ENCODE data around the gene ITIH6. TPM values are rescaled to one million over a fixed set of nuclear protein-coding genes. Genes with fewer than 3 reads are reported as not detected.

The ITIH6 gene
- total RNA-seq, 1 experiment from 2014 or later = not detected

DNA sequence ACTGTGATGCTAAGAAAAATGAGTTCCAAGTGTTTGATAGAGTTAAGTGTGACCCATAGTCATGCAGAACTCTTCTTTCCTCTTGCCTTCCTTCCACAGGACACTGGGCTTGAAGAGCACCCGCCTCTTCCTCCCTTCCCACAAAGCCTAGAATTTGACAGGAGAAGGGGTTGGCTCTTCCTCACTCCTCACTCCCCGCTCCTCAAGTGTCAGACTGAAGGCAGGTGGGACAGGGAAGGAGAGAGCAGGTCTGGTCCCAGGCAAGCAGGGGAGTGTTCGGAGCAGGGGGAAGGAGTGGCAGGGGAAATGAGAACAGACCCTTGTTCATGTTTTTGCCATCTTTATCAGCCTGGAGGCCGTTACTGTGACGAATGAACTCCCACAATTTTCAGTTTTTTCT, 20.2 kb upstream of the ITIH6 start:
- Mint-ChIP-seq H3K36me3 (ENCODE audit: insufficient read depth, unreplicated experiment) (peaks cover 13% of the 10 kb centered on the region), H3K4me1 (ENCODE audit: insufficient read depth, unreplicated experiment) (no peaks in the 10 kb centered on the region), H3K9me3 (ENCODE audit: unreplicated experiment) (no peaks in the 10 kb centered on the region), H3K4me3 (ENCODE audit: unreplicated experiment) (no peak overlapping the region), H3K27me3 (ENCODE audit: insufficient read depth, unreplicated experiment) (peaks cover 17% of the 10 kb centered on the region), H3K27ac (ENCODE audit: low read depth, unreplicated experiment) (no peak overlapping the region)
- BruUV-seq (replicated peaks) = no TSS peak
- ChIA-PET POLR2A (interaction anchor here (0.7 kb wide), 1 partner anchor 23 kb away, joined by 3 read pairs; no protein-coding TSS in a partner anchor), CTCF (no interaction called here)
- DNase-seq (ENCODE audit: unreplicated experiment) = no peak
- intact Hi-C loops (cut with micrococcal nuclease) = no loop called here
- TF ChIP-seq, protein P1, sequence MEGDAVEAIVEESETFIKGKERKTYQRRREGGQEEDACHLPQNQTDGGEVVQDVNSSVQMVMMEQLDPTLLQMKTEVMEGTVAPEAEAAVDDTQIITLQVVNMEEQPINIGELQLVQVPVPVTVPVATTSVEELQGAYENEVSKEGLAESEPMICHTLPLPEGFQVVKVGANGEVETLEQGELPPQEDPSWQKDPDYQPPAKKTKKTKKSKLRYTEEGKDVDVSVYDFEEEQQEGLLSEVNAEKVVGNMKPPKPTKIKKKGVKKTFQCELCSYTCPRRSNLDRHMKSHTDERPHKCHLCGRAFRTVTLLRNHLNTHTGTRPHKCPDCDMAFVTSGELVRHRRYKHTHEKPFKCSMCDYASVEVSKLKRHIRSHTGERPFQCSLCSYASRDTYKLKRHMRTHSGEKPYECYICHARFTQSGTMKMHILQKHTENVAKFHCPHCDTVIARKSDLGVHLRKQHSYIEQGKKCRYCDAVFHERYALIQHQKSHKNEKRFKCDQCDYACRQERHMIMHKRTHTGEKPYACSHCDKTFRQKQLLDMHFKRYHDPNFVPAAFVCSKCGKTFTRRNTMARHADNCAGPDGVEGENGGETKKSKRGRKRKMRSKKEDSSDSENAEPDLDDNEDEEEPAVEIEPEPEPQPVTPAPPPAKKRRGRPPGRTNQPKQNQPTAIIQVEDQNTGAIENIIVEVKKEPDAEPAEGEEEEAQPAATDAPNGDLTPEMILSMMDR (IDR thresholded peaks at IDR 0.05; ENCODE audit: unreplicated experiment) = no peak

DNA sequence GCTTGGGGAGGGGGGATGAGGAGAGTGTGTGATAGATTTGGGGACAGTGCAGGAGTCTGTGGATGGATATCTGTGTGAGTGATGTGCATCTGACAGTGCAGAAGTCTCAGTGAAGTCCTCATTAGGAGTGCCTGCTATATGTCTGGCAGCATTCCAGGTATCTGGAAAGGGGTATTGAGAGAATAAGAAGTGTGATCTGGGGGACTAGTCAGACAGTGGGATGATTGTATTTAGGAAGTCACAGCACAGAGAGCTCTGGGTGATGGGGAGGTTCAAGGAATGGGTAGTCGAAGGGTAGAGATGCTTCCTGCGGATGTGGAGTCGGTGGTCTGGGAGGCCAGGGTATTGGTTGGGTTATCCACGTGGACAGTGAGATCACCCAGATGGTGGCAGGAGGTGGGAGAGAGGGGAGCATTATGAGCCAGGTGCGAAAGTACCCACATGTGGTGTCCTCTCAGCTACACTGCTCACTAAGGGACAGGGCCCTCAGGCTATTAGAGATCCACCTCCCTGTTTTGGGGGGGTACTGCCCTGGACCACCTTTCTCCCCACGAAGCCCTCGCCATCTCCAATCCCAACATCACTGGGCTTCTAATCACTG, 19.3 kb upstream of the ITIH6 start:
- no peaks in the 10 kb centered on the region for H3K9me3 Mint-ChIP-seq (ENCODE audit: unreplicated experiment)
- no peak overlapping the region for H3K4me3 Mint-ChIP-seq (ENCODE audit: unreplicated experiment)
- POLR2A ChIA-PET = interaction anchor here (0.7 kb wide), 1 partner anchor 22 kb away, joined by 3 read pairs; no protein-coding TSS in a partner anchor

DNA sequence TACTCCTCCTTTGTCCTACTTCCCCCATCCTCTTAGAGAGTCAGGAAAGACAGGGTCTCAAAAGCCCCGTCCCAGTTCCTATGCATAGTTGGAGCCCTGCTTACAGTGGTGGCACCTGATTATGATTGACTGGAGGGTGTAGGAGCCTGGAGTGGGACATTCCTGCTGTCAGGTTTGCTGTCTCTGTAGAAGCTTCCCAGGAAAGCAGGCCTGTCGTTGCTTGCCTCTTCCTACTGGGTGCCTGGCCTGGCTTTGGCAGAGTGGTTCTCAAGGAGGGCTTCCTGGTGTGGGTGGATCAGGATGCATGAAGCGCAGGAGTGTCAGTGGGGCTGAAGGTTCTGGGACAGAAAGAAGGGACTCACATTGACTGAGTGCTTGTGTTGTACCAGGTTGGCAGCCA, 14.3 kb upstream of the ITIH6 start:
- no peak overlapping the region for H3K27ac Mint-ChIP-seq (ENCODE audit: low read depth, unreplicated experiment)
- TF ChIP-seq, protein P1 (IDR thresholded peaks at IDR 0.05; ENCODE audit: unreplicated experiment) = no peak
- H3K36me3 Mint-ChIP-seq (ENCODE audit: insufficient read depth, unreplicated experiment) = peaks cover 24% of the 10 kb centered on the region
- no peaks in the 10 kb centered on the region for H3K4me1 Mint-ChIP-seq (ENCODE audit: insufficient read depth, unreplicated experiment)
- H3K4me3 Mint-ChIP-seq (ENCODE audit: unreplicated experiment) = no peak overlapping the region
- no peak for DNase-seq (ENCODE audit: unreplicated experiment)
- intact Hi-C loops (cut with micrococcal nuclease) = no loop called here
- no peaks in the 10 kb centered on the region for H3K9me3 Mint-ChIP-seq (ENCODE audit: unreplicated experiment)
- peaks cover 35% of the 10 kb centered on the region for H3K27me3 Mint-ChIP-seq (ENCODE audit: insufficient read depth, unreplicated experiment)
- POLR2A ChIA-PET = no interaction called here
- CTCF ChIA-PET = no interaction called here
- BruUV-seq (replicated peaks) = no TSS peak

More for the DNA sequence above, 19.3 kb upstream of the ITIH6 start:
- Mint-ChIP-seq H3K27me3 (ENCODE audit: insufficient read depth, unreplicated experiment) (peaks cover 18% of the 10 kb centered on the region), H3K27ac (ENCODE audit: low read depth, unreplicated experiment) (no peak overlapping the region), H3K4me1 (ENCODE audit: insufficient read depth, unreplicated experiment) (no peaks in the 10 kb centered on the region), H3K36me3 (ENCODE audit: insufficient read depth, unreplicated experiment) (peaks cover 19% of the 10 kb centered on the region)
- intact Hi-C loops (cut with micrococcal nuclease) = no loop called here
- no TSS peak for BruUV-seq (replicated peaks)
- DNase-seq (ENCODE audit: unreplicated experiment) = no peak
- TF ChIP-seq, protein P1 (IDR thresholded peaks at IDR 0.05; ENCODE audit: unreplicated experiment) = no peak
- CTCF ChIA-PET = no interaction called here

DNA sequence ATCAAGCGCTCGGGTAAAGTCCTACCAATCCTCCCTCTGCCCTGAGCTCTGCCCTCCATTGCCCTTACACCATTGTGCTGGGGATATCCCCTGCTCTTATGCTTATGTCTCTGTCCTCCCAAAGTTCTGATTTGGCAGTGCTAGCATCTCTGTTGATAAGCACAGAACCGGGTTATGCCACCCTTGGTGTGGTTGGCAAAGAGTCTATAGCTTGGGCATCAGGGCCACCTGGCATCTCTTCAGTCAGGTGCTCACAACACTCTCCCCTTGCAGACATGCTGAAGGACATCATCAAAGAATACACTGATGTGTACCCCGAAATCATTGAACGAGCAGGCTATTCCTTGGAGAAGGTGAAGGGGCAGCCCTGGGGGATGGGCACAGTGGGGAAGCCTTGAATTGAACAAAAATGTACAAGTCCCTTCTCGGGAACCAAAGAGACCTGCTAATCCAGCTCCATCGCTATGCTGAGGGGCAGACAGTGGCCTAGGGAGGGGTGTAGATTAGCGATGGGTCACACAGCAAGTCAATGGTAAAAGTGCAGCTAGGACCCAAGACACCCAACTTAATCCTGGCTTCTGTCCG, 13.3 kb upstream of the ITIH6 start:
- Mint-ChIP-seq H3K36me3 (ENCODE audit: insufficient read depth, unreplicated experiment) (peaks cover 24% of the 10 kb centered on the region), H3K9me3 (ENCODE audit: unreplicated experiment) (no peaks in the 10 kb centered on the region), H3K4me1 (ENCODE audit: insufficient read depth, unreplicated experiment) (no peaks in the 10 kb centered on the region), H3K27ac (ENCODE audit: low read depth, unreplicated experiment) (no peak overlapping the region), H3K4me3 (ENCODE audit: unreplicated experiment) (no peak overlapping the region), H3K27me3 (ENCODE audit: insufficient read depth, unreplicated experiment) (peaks cover 37% of the 10 kb centered on the region)
- TF ChIP-seq, protein P1 (IDR thresholded peaks at IDR 0.05; ENCODE audit: unreplicated experiment) = no peak
- ChIA-PET CTCF (interaction anchor here (0.6 kb wide), 1 partner anchor 172 kb away, joined by 3 read pairs; no protein-coding TSS in a partner anchor), POLR2A (interaction anchor here (0.7 kb wide), 1 partner anchor 657 kb away, joined by 3 read pairs; no protein-coding TSS in a partner anchor)
- DNase-seq (ENCODE audit: unreplicated experiment) = no peak
- intact Hi-C loops (cut with micrococcal nuclease) = no loop called here
- BruUV-seq (replicated peaks) = no TSS peak

Measured in MCF 10A (cell line).